ENCODE data around the gene ZNG1B.
"Not testable (repeated sequence)": the region's sequence is repeated elsewhere in the genome, so short reads cannot be mapped to it uniquely, and the experiment has no call there.

Gene ZNG1B

DNA sequence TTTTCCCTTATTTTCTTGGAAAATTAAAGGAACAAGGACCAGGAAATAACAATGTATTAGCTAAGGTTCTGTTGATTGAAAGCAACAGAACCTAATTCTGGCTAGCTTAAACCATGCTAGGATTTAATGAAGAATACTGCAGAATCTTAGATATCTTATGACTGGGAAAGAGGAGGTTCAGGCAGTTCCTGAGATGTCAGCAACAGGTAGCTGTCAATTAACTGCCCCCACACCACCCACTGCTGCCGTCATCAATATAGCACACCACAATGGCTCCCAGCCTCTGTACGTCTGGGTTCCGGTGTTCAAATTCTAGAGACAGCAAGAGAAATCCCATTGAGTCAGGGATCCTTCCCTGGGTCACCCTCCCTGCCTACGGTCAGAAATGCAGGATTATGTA lies 95.5 kb downstream of the ZNG1B start:
- DNase-seq (ENCODE audit: extremely low read depth, low read depth), result not testable (repeated sequence)

- not testable (repeated sequence) for DNase-seq (ENCODE audit: extremely low read depth, low read depth)
Measured at GRCh38 chr2:113536573-113536972, 99.1 kb downstream of the ZNG1B start.

DNA sequence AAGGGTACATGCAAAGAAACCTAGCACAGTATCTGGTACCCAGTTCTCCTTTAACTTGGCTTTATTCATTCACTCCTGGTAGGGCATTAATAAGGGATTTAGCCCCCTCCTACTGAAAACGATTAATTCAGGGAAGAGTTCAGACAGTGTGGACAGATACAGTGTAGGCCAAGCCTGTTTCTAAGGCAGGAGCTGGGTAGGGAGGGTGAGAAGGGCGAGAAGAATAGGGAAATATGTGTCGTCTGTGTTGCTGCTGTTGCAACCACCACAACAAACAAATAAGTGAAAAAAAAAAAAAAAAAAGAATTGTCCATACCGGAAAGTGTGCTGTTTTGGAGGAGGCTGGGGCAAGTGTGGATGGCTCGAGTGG lies 103.3 kb downstream of the ZNG1B start:
- not testable (repeated sequence) for DNase-seq (ENCODE audit: extremely low read depth, low read depth)

- not testable (repeated sequence) for DNase-seq (ENCODE audit: extremely low read depth, low read depth)
Measured at GRCh38 chr2:113541204-113541975, 103.9 kb downstream of the ZNG1B start.

DNA sequence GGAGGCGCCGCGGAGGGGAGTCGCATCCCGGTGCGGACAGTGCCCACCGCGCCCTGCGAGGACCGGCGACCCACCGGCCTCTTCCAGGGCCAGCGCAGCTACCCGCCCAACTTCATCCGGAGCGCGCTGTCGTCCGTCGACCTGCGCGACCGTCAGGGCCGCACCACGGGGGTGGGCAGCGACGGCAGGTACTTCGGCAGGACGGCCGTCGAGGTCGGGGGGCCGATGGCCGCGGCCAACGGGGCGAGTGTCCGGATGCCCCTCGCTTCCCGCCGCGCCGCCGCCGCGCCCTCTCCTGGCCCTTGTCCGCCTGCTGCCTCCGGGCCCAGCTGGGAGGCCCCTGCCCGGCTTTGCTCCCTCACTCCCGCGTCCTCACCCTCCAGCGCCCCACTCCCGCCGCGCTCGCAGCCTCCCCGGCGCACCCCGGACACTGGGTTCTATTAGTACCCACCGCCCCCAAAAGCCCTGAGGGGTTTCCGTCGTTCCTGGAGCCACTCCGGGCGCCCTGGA lies 104.5 kb downstream of the ZNG1B start:
- not testable (repeated sequence) for DNase-seq (ENCODE audit: extremely low read depth, low read depth)

- DNase-seq (ENCODE audit: extremely low read depth, low read depth), result not testable (repeated sequence)
Measured at GRCh38 chr2:113542529-113542928, 105.0 kb downstream of the ZNG1B start.
